KMS-11 (cell line): ENCODE measurements around the gene TLK1.

ENCODE experiments used
- H2AFZ ChIP-seq: fragments of 200-600 bp; sonication (generic); 2 replicates; pipeline ENCODE4 v1.6.1; 2016; ENCODE audit warnings: antibody characterized with exemption, mixed run types, low read depth
- H3K27ac ChIP-seq: fragments of 200-600 bp; sonication (generic); 2 replicates; pipeline ENCODE4 v1.6.1; 2016; ENCODE audit warnings: mild to moderate bottlenecking, mixed run types
- H3K27me3 ChIP-seq: fragments of 200-600 bp; sonication (generic); 2 replicates; pipeline ENCODE4 v1.6.1; 2017; ENCODE audit warnings: mild to moderate bottlenecking, low read depth, mixed run types, moderate library complexity; ENCODE audit not compliant: insufficient read depth
- H3K36me3 ChIP-seq: fragments of 200-600 bp; sonication (generic); 2 replicates; pipeline ENCODE4 v1.6.1; 2017; ENCODE audit warnings: mild to moderate bottlenecking, mixed run types; ENCODE audit not compliant: insufficient read depth
- H3K4me1 ChIP-seq: fragments of 200-600 bp; sonication (generic); 2 replicates; pipeline ENCODE4 v1.6.1; 2016; ENCODE audit warnings: mild to moderate bottlenecking, low read depth, mixed run types; ENCODE audit not compliant: poor library complexity, severe bottlenecking
- H3K4me2 ChIP-seq: fragments of 200-600 bp; sonication (generic); 2 replicates; pipeline ENCODE4 v1.7.0; 2016; ENCODE audit warnings: mild to moderate bottlenecking, mixed run types
- H3K4me3 ChIP-seq: fragments of 200-600 bp; sonication (generic); IDR thresholded peaks from 2 replicates; pipeline ENCODE4 v1.6.1; 2017; ENCODE audit warnings: low read depth, low read length, mixed read lengths; ENCODE audit not compliant: insufficient read depth
- H3K79me2 ChIP-seq: fragments of 200-600 bp; sonication (generic); 2 replicates; pipeline ENCODE4 v1.6.1; 2016; ENCODE audit warnings: low read depth, mixed run types; ENCODE audit not compliant: insufficient read depth
- H3K9ac ChIP-seq: fragments of 200-600 bp; sonication (generic); 2 replicates; pipeline ENCODE4 v1.6.1; 2016; ENCODE audit warnings: mild to moderate bottlenecking, mixed run types
- H4K20me1 ChIP-seq: fragments of 200-600 bp; sonication (generic); 2 replicates; pipeline ENCODE4 v1.6.1; 2016; ENCODE audit warnings: mild to moderate bottlenecking, mixed run types; ENCODE audit not compliant: insufficient read depth
- CTCF ChIP-seq: fragments of 200-600 bp; sonication (generic); conservative IDR thresholded peaks from 2 replicates; pipeline ENCODE4 v1.6.1; 2017; ENCODE audit warnings: low read depth, mild to moderate bottlenecking, antibody characterized with exemption, low read length, moderate library complexity, mixed read lengths

Gene TLK1

GRCh38 chr2:171025214-171025613, 135.5 kb downstream of the TLK1 start:
- Histone ChIP-seq H3K9ac (no peak overlapping the region), H3K36me3 (no peaks in the 10 kb centered on the region), H3K79me2 (no peaks in the 10 kb centered on the region), H2AFZ (no peak overlapping the region), H3K4me1 (no peaks in the 10 kb centered on the region), H3K27ac (no peak overlapping the region), H3K4me2 (no peak overlapping the region), H3K4me3 (no peak overlapping the region), H3K27me3 (no peaks in the 10 kb centered on the region), H4K20me1 (no peaks in the 10 kb centered on the region)
- TF ChIP-seq CTCF: no peak

DNA sequence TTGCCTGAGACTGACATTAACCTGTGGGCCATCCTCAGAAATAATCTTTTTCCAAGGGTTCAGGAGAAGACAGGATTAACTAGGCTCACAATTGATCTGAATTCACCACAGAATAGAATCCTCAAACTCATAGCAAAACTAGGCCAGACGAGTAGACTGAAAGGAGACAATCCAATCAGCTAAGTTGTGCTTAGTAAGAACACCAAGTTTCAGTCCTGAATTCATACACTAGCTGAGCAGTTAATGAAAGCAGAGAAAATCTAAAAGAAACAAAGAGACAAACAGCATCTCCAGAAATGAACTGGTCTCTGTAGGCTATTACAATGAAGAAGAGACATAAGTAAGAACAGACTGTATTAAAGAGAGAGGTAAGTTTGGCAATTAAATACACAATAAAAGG, 142.2 kb downstream of the TLK1 start:
- Histone ChIP-seq H3K9ac (no peak overlapping the region), H3K36me3 (peaks cover 4% of the 10 kb centered on the region; the same call in 1 of the 2 replicates), H3K27ac (no peak overlapping the region; the same call in 1 of the 2 replicates), H3K4me1 (peaks cover 14% of the 10 kb centered on the region), H3K4me3 (no peak overlapping the region), H3K79me2 (no peaks in the 10 kb centered on the region), H3K27me3 (no peaks in the 10 kb centered on the region), H4K20me1 (no peaks in the 10 kb centered on the region), H3K4me2 (no peak overlapping the region), H2AFZ (no peak overlapping the region)
- no peak for TF ChIP-seq CTCF

- no peak overlapping the region for H3K9ac ChIP-seq
- no peak overlapping the region for H3K4me3 ChIP-seq
- H3K79me2 ChIP-seq: no peaks in the 10 kb centered on the region
- no peak overlapping the region for H2AFZ ChIP-seq
- H3K27me3 ChIP-seq: no peaks in the 10 kb centered on the region
- no peak overlapping the region for H3K4me2 ChIP-seq
- peaks cover 14% of the 10 kb centered on the region for H3K4me1 ChIP-seq
- no peaks in the 10 kb centered on the region for H4K20me1 ChIP-seq
- H3K27ac ChIP-seq: no peak overlapping the region
- TF ChIP-seq CTCF: no peak
- peaks cover 4% of the 10 kb centered on the region; the same call in 1 of the 2 replicates for H3K36me3 ChIP-seq
These were observed 144.6 kb downstream of the TLK1 start for GRCh38 chr2:171016125-171016524.

DNA sequence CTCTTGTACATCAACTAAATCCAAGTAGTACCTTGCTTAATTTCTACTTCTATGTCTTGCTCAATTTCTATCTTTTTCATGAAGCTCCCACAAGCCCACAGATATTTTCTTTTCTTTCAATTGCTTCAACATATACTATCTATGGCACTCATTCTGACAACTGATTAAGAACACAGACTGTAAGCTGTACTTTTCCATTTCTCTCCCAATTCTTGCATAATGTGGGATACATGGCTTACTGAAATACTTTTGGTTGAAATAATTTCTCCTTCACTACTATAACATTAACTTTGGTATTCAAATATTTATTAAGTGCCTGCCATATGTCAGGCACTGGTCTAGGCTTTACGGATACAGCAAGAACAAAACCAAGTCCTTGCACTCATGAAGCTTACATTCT, 146.8 kb downstream of the TLK1 start:
- Histone ChIP-seq H4K20me1 (no peaks in the 10 kb centered on the region), H3K36me3 (no peaks in the 10 kb centered on the region; the same call in 1 of the 2 replicates)

More for the DNA sequence above, 146.8 kb downstream of the TLK1 start:
- H3K4me1 ChIP-seq: peaks cover 8% of the 10 kb centered on the region
- H3K9ac ChIP-seq: no peak overlapping the region
- no peak for TF ChIP-seq CTCF
- H3K4me3 ChIP-seq: no peak overlapping the region
- no peaks in the 10 kb centered on the region for H3K79me2 ChIP-seq
- H2AFZ ChIP-seq: no peak overlapping the region
- H3K27me3 ChIP-seq: no peaks in the 10 kb centered on the region
- no peak overlapping the region for H3K27ac ChIP-seq
- no peak overlapping the region for H3K4me2 ChIP-seq
